PC-9 (cell line): Measurements from ENCODE around the gene CXCR5. TPM values are rescaled to one million over a fixed set of nuclear protein-coding genes. Genes with fewer than 3 reads are reported as not detected.

ENCODE experiments used
- BruUV-seq: library from RNA; stranded (reverse); fragments of 400-500 nt; replicated peaks from 2 replicates; lab custom pipeline; 2021; lab: Mats Ljungman, UMichigan
- CTCF ChIA-PET: fragments of 300-600 bp; sonication (Branson Sonifier 250); formaldehyde crosslinking; loops from one replicate; lab custom pipeline; 2022; ENCODE audit warnings: antibody characterized with exemption; lab: Charles Lee
- POLR2A ChIA-PET: fragments of 300-600 bp; sonication (Branson Sonifier 250); formaldehyde crosslinking; loops from one replicate; lab custom pipeline; 2022; ENCODE audit warnings: antibody characterized with exemption; ENCODE audit not compliant: unreplicated experiment; lab: Charles Lee
- DNase-seq, 2 experiments: peaks; one replicate each; pipeline versions ENCODE4 v3.0.0 to v3.0.0-alpha.2; 2015 to 2022; ENCODE audit warnings: mixed read lengths in 1 of 2
- H2AFZ ChIP-seq: fragments of 200-600 bp; sonication (generic); 2 replicates; pipeline ENCODE4 v1.8.1; 2017; ENCODE audit warnings: antibody characterized with exemption
- H3F3A ChIP-seq: fragments of 200-600 bp; sonication (generic); 2 replicates; pipeline ENCODE4 v1.8.1; 2017; ENCODE audit warnings: antibody characterized with exemption, mild to moderate bottlenecking, low read depth; ENCODE audit not compliant: insufficient read depth
- H3K27ac ChIP-seq: fragments of 200-600 bp; sonication (generic); 2 replicates; pipeline ENCODE4 v1.6.1; 2016; ENCODE audit warnings: mixed run types
- H3K27me3 ChIP-seq: fragments of 200-600 bp; sonication (generic); 2 replicates; pipeline ENCODE4 v1.6.1; 2016; ENCODE audit warnings: low read depth, mixed run types; ENCODE audit not compliant: insufficient read depth
- H3K36me3 ChIP-seq: fragments of 200-600 bp; sonication (generic); 2 replicates; pipeline ENCODE4 v1.6.1; 2016; ENCODE audit warnings: low read depth, mixed run types
- H3K4me1 ChIP-seq: fragments of 200-600 bp; sonication (generic); replicated peaks from 2 replicates; pipeline ENCODE4 v1.6.1; 2016; ENCODE audit warnings: mixed run types; ENCODE audit not compliant: insufficient read depth
- H3K4me2 ChIP-seq: fragments of 200-600 bp; sonication (generic); 2 replicates; pipeline ENCODE4 v1.6.1; 2017; ENCODE audit warnings: mixed run types
- H3K4me3 ChIP-seq: fragments of 200-600 bp; sonication (generic); 2 replicates; pipeline ENCODE4 v1.6.1; 2016; ENCODE audit warnings: mixed run types
- H3K79me2 ChIP-seq: fragments of 200-600 bp; sonication (generic); 2 replicates; pipeline ENCODE4 v1.6.1; 2017; ENCODE audit warnings: low read depth, mixed run types
- H3K9me2 ChIP-seq: fragments of 200-600 bp; sonication (generic); 2 replicates; pipeline ENCODE4 v1.8.1; 2017; ENCODE audit warnings: mild to moderate bottlenecking; ENCODE audit not compliant: insufficient read depth
- H3K9me3 ChIP-seq: fragments of 200-600 bp; sonication (generic); 2 replicates; pipeline ENCODE4 v1.8.1; 2016; ENCODE audit warnings: low read depth; ENCODE audit not compliant: insufficient read depth
- H4K20me1 ChIP-seq: fragments of 200-600 bp; sonication (generic); 2 replicates; pipeline ENCODE4 v1.8.1; 2017; ENCODE audit not compliant: insufficient read depth
- CTCF ChIP-seq: fragments of 200-600 bp; sonication (generic); conservative IDR thresholded peaks from 2 replicates; pipeline ENCODE4 v1.6.1; 2017; ENCODE audit warnings: mixed run types, antibody characterized with exemption, mild to moderate bottlenecking, moderate library complexity
- EZH2 ChIP-seq: fragments of 200-600 bp; sonication (generic); IDR thresholded peaks from 2 replicates; pipeline ENCODE4 v1.8.0; 2017; ENCODE audit warnings: antibody characterized with exemption, low read depth
- intact Hi-C: fragments of 100-400 bp; cut with micrococcal nuclease; formaldehyde crosslinking; loops from one replicate; pipeline ENCODE4 v1.10.0; 2022; ENCODE audit not compliant: unreplicated experiment
- microRNA-seq: library from miRNA; unstranded; fragments of <30 nt; microRNA quantifications from one replicate; pipeline ENCODE4 v1.2.0, GENCODE V29; 2021; ENCODE audit warnings: borderline number of aligned reads, borderline replicate concordance
- total RNA-seq: library from RNA; stranded (reverse); gene quantifications from 2 replicates; pipeline ENCODE4 v1.2.3, GENCODE V29; 2021

The CXCR5 gene
- total RNA-seq, 1 experiment from 2014 or later: not detected

GRCh38 chr11:118947091-118947490 lies 63.4 kb downstream of the CXCR5 start:
- H3K4me3 ChIP-seq: no peak overlapping the region
- H3K27ac ChIP-seq: no peak overlapping the region
- ChIA-PET POLR2A (no interaction called here), CTCF (no interaction called here)
- H3K79me2 ChIP-seq: no peaks in the 10 kb centered on the region
- H3K9me2 ChIP-seq: no peaks in the 10 kb centered on the region
- peaks cover 6% of the 10 kb centered on the region; the same call in 1 of the 2 replicates for H3K4me1 ChIP-seq
- TF ChIP-seq EZH2: no peak
- TF ChIP-seq CTCF: no peak
- no peaks in the 10 kb centered on the region for H3K9me3 ChIP-seq
- peak in 1 of 2 experiments; percentile 21 for DNase-seq
- no TSS peak for BruUV-seq
- H3K27me3 ChIP-seq: no peaks in the 10 kb centered on the region
- H2AFZ ChIP-seq: no peak overlapping the region
- intact Hi-C loops: no loop called here
- no peaks in the 10 kb centered on the region for H3K36me3 ChIP-seq
- H3F3A ChIP-seq: peaks cover 12% of the 10 kb centered on the region; the same call in 1 of the 2 replicates
- H3K4me2 ChIP-seq: no peak overlapping the region
- H4K20me1 ChIP-seq: no peaks in the 10 kb centered on the region

Small RNA genes lying within 50 kb of the gene (microRNA-seq; reads per million reads assigned to microRNA genes)
- gene MIR4492: not detected

Other genes starting within 250 kb of the CXCR5 start
- gene TREH, start 204.2 kb upstream of the CXCR5 start, total RNA-seq: not detected in 2 replicates
- gene DDX6, start 92.7 kb upstream of the CXCR5 start, total RNA-seq: 73.1 and 84.4 TPM in 2 replicates
- 75.9 and 108 TPM in 2 replicates for gene BCL9L, start 42.0 kb downstream of the CXCR5 start, total RNA-seq
- gene UPK2, start 72.4 kb downstream of the CXCR5 start, total RNA-seq: 17.1 and 23.2 TPM in 2 replicates
- not detected in 2 replicates for gene FOXR1, start 87.9 kb downstream of the CXCR5 start, total RNA-seq
- 61.7 and 73.9 TPM in 2 replicates for gene CENATAC, start 114.2 kb downstream of the CXCR5 start, total RNA-seq
- 954 and 984 TPM in 2 replicates for gene RPS25, start 134.5 kb downstream of the CXCR5 start, total RNA-seq
- 49.2 and 51.4 TPM in 2 replicates for gene TRAPPC4, start 134.9 kb downstream of the CXCR5 start, total RNA-seq
- 23.2 and 24.3 TPM in 2 replicates for gene SLC37A4, start 147.0 kb downstream of the CXCR5 start, total RNA-seq
- gene HYOU1, start 173.3 kb downstream of the CXCR5 start, total RNA-seq: 92.0 and 117 TPM in 2 replicates
- gene VPS11, start 183.9 kb downstream of the CXCR5 start, total RNA-seq: 21.1 and 22.9 TPM in 2 replicates
- 49.3 and 54.9 TPM in 2 replicates for gene HMBS, start 201.0 kb downstream of the CXCR5 start, total RNA-seq
- 32.8 and 41.1 TPM in 2 replicates for gene DPAGT1, start 218.0 kb downstream of the CXCR5 start, total RNA-seq
- gene C2CD2L, start 223.5 kb downstream of the CXCR5 start, total RNA-seq: 6.7 and 9.3 TPM in 2 replicates
- 34.9 and 35.5 TPM in 2 replicates for gene HINFP, start 237.7 kb downstream of the CXCR5 start, total RNA-seq